ENCODE measurements around the gene ZBED4.
"Not testable (repeated sequence)": the region's sequence is repeated elsewhere in the genome, so short reads cannot be mapped to it uniquely, and the experiment has no call there.

Gene ZBED4

GRCh38 chr22:49850021-49850911 lies 3.4 kb upstream of the ZBED4 start:
- TF ChIP-seq CTCF (IDR thresholded peaks at IDR 0.05; ENCODE audit: insufficient read depth, low read depth, low read length, missing control alignments), result no peak
- no peak overlapping the region for H3K4me3 ChIP-seq (ENCODE audit: low read length)
- DNase-seq (ENCODE audit: low read depth), result no peak

- no peak for DNase-seq (ENCODE audit: low read depth)
- H3K4me3 ChIP-seq (ENCODE audit: low read length), result no peak overlapping the region
- no peak for TF ChIP-seq CTCF (IDR thresholded peaks at IDR 0.05; ENCODE audit: insufficient read depth, low read depth, low read length, missing control alignments)
Observed at GRCh38 chr22:49850959-49851802, 2.5 kb upstream of the ZBED4 start.

- peak overlapping the region; percentile 58 for H3K4me3 ChIP-seq (ENCODE audit: low read length)
Observed at GRCh38 chr22:49852568-49852897, 1.1 kb upstream of the ZBED4 start.

GRCh38 chr22:49853981-49854831 lies 562 bp downstream of the ZBED4 start:
- peak; percentile 35 for DNase-seq (ENCODE audit: low read depth)
- H3K4me3 ChIP-seq (ENCODE audit: low read length), result peak overlapping the region; percentile 79
- no peak for TF ChIP-seq CTCF (IDR thresholded peaks at IDR 0.05; ENCODE audit: insufficient read depth, low read depth, low read length, missing control alignments)

More at GRCh38 chr22:49852568-49852897, 1.1 kb upstream of the ZBED4 start:
- not testable (repeated sequence) for DNase-seq (ENCODE audit: low read depth)

GRCh38 chr22:49855251-49855911 lies 1.7 kb downstream of the ZBED4 start:
- peak overlapping the region; percentile 79 for H3K4me3 ChIP-seq (ENCODE audit: low read length)
- peak; percentile 25 for DNase-seq (ENCODE audit: low read depth)

GRCh38 chr22:49856343-49856742 lies 2.7 kb downstream of the ZBED4 start:
- no peak for TF ChIP-seq CTCF (IDR thresholded peaks at IDR 0.05; ENCODE audit: insufficient read depth, low read depth, low read length, missing control alignments)
- DNase-seq (ENCODE audit: low read depth), result no peak
- H3K4me3 ChIP-seq (ENCODE audit: low read length), result no peak overlapping the region

More at GRCh38 chr22:49855251-49855911, 1.7 kb downstream of the ZBED4 start:
- no peak for TF ChIP-seq CTCF (IDR thresholded peaks at IDR 0.05; ENCODE audit: insufficient read depth, low read depth, low read length, missing control alignments)
